ENCODE results near the gene DCANP1.

The DCANP1 gene

DNA sequence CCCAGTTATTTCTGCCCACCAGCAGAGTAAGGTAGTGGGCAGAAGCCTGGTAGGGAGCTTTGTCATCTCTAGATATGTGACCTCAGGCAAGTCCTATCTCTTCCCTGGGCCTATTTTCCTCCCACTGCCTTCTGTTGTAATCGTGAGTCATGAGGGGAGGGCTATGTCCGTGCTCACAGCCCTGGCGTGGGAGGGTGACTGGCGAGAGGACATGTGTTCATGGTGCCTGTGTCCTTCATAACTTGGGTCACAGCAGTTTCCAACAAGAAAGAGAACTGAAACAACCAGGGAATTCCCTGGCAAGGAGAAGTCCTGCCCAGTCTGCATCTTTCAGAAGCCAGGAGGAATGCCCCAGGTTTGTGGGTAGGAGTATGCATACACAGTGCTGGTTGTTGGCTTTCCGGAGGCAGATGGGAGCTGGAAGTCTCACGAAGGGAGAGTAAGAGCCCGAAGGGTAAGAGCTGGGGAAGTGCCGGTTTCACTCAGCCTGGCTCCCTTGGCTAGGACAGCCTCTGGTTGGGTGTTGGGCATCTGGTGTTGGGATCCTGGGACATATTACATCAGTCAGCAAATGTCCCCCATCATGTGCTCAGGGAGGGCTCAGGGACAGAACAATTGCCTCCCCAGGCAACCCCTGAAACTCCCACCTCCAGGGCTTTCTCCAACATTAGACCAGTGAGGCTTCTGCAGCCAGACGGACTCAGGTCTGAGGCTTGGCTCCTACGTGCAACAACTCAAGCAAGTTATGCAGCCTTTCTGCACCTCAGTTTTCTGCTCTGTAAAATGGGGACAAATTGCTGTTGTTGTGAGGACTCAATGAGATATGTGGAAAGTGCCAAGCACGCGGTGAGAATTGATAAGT, 9.3 kb upstream of the DCANP1 start:
- no peak for DNase-seq

DNA sequence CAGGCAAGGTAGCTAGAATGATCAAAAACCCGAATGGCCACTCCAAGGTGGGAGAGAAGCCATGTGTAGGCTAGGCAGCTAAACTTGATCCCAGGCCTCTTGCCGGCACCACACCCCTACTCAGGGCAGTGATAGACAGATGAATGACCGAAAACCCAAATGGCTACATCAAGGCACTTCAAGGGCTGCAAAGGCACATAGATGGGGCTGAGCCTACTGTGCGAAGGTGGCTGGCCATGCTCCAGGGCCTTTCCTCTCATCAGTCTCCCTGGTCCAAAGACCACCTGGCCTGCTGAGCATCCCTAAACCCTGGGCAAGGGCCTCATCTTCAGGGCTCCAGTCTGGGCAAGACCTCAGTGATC, 8.7 kb upstream of the DCANP1 start:
- no peak for DNase-seq

DNA sequence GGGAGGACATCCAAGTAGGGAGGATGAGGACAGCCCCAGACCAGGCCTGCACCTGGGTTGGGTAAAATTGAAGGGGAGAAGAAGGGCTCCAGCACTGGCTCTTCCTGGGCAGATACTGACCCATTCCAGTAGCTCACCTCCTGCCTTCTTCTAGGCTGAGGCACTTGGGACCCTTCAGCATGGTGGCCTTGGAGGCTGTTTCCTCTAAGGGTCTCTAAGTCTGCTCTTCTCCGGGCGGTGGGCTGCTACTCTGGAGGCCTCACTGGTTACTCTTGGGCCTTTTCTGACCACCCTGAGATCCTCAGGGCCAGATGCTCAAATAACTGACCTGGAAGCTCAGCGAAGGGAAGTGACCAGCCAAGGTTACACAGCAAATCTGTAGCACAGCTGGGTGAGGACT, 7.8 kb upstream of the DCANP1 start:
- no peak for DNase-seq

DNA sequence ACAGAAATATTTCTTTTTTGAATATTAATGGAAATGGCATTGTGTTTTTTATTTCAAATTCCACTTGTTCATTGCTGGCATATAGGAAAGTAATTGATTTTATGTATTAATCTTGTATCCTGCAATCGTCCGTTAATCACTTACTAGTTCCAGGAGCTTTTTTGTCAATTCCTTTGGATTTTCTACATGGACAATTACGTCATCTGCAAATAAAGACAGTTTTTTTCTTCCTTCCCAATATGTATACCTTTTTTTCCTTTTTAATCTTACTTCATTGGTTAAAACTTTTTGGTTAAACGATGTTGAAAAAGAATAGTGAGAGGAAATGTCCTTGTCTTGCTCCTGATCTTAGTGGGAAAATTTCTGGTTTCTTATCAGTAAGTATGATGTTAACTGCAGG, 6.5 kb upstream of the DCANP1 start:
- no peak for DNase-seq

DNA sequence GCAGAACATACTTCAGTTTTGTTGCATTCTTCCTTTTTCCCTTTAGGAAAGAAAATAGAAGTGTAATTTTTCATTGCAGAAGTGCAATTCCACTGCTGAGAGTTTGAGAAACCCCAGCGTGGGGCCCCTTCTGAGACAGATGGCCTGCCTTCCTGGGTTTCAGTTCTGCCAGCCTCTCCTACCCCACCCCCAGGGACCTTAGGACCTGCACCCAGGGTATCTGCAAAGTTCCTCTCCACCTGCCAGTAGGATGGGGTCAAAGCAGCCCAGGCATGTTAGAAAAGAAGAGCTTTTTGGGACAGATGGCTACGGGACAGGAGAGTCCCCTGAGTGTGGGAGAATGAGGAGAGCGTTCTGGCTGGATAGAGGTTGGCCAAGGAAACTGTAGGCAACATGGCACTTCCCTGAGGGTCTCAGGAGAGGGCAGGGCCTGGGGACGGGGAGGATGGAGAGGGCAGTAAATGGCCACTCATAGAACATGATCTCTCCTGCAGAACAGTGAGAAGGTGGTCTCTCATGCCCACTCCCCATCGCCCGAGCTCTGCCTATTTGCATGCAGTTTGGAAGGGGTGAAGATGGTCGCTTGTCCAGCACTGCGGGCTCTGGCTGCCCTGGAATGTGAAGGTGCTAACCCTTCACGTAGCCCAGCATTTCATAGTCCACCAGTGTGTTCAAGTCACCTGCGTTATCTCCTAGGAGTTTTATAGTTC, 5.3 kb upstream of the DCANP1 start, which contains the start of gene TIFAB:
TSS of gene TIFAB (minus strand) at position 31 of the 710 bp plus-strand sequence. CDS start 2,412 bp downstream, outside the sequence.
- DNase-seq = no peak

DNA sequence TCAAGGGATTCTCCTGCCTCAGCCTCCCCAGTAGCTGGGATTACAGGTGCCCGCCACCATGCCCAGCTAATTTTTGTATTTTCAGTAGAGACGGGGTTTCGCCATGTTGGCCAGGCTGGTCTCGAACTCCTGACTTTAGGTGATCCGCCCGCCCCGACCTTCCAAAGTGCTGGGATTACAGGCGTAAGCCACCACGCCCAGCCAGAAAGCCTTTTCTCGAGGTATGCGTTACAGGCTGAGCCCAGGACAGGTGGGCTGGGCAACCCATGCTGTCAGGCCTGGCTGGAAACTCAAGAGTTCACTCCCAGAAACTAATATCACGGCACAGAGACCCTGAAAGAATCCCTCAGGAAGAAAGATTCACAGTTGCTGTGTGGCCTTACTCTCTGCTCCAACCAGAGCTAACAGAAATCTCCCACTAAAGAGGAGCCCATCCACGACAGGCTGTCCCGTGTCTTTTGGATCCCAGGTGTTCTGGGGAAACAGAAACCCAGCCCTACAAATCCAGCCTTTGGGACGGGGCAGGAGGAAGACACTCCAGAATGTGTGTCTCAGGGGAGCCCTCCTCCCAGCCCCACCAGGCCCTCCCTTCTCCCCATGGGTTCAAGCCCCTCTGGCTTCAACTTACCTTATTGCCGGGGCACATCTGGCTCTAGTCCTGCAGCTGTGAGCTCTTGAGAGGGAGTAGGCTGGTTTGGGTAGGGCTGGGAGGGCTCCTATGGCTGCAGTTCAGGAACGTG, 4.6 kb upstream of the DCANP1 start:
- no peak for DNase-seq

DNA sequence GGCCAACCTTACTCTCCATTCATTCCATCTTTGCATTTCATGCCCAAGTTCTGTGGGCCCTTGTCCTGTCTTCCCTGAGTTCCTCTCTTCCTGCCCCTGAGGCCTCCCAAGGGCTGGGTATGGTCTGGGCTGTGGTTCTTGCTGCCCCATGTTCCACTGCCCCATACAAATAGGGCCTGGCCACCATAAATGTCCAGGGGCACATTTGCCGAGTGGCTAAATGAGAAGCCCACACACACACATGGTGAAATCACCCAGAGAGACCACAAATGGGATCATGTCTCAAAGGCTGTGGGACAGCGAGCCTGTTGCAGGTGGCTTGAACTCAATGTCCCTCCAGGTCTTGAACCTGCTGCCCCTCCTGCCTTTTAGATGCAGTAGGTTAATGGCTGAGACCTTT, 3.8 kb upstream of the DCANP1 start:
- no peak for DNase-seq

DNA sequence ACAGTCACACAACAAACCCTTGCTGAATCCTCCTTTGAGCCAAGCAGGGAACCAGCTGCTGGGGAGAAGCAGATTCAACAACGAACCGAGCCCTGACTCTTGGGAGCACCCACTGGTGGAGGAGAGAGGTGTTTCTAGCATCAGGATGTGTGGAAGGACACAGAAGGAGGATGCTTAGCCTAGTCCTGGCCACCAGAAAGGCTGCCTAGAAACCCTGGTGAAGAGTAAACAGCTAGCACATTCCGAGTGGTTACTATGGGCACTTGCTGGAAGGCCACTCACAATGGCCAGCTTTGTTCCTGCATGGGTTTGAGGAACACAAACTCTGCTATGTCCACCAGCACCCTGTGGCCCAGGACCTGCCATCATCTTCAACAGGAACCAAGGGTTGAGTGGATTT, 3.2 kb upstream of the DCANP1 start:
- DNase-seq = no peak

DNA sequence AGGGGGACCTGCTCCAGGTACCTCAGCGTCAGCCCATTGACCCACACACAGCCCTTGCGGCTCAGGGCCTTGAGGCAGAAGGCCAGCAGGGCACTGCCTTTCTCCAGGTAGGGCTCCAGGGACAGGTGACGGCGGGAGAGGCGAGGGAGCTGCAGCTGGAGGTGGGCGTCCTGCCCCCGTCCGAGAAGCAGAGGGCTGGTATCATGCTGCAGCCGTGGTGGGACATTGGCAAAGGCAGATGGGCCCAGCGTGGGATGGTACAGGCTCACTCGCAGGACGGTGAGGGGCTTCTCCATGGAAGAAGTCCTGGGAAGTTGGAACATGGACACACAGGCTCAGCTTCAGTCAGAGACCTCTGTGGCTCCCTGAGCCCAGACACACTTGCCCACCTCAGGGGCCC, 2.5 kb upstream of the DCANP1 start:
- DNase-seq = no peak

DNA sequence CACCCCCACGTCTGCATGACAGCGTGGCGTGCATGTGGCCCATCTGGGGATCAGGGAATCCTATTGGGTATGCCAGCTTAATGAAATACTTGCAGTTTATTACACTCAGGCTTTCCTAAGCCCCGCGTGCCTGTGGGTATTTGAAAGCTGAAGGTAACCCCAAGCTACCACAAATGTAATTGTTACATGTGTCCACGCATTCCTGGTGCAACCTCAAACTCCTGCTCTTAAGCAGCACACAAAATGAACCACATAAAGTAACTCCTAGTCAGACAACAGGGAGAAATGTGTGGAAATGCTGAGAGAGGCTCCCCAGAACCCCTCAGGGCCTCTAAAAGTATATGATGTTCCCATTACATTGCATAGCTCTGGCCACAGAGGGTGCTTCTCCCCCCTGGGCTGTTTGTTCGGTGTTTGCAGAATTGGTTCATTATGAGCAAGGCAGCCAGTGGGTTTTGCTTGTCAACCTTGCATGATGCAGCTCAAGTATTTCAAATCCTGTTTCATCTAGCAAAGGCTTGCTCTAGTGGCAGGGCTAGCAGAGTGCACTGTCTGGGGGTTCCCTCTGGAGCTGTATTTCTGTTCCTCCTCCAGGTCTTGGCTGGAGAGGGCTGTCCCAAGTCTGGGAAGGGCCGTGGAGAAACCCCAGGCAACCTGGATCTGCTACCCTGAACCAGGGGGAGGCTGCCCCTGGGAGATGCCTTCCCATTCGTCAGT, 1.8 kb upstream of the DCANP1 start:
- DNase-seq = no peak

DNA sequence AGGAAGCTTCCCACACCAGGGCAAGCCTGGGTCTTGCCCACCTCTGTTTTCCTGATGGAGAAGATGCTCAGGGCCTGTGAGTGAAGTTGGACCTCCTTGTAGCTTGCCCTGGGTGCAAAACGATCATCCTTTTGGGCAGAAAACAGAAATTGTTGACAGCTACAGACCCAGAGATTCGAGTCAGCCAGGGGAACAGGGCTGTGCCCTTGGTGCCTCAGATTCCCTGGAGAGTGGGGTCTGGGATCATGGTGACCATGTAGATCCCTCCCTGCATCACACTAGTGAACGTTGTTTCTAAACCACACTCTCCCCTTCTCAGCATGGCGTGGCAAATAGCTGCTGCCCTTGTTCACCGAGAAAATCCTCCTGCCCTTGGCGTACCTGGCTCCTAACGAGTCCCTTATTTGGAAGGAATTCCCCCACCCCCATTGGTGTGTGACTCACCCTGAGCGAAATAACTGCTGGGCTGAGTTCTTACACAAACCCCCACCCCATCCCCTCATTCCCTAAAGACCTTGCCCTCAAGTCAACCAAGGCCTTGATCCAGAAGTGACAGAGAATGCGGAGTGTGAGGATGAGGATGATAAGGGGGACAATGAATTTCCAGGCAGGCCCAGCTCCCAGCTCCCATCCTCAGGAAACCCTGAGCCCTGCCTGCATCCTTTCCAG, 1.1 kb upstream of the DCANP1 start:
- DNase-seq = no peak

DNA sequence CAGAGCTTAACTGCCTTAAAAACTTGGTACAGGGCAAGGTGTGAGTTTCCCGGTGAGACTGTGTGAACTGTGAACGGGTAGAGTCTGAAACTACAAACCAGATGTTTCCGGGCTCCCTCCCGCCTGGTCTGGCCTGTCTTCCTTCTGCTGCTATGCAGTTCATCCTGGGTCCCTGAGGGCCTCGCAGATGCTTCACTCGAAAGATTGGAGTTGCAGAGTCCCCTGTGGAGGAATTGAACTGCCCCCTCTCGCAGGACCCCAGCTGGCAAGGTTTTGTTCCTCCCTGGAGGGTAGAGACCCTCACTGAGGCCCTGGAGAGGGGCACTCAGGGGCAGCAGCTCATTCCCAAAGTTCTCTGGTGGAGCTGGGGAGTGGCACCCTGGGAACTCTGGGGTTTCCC, 533 bp downstream of the DCANP1 start:
- no peak for DNase-seq

DNA sequence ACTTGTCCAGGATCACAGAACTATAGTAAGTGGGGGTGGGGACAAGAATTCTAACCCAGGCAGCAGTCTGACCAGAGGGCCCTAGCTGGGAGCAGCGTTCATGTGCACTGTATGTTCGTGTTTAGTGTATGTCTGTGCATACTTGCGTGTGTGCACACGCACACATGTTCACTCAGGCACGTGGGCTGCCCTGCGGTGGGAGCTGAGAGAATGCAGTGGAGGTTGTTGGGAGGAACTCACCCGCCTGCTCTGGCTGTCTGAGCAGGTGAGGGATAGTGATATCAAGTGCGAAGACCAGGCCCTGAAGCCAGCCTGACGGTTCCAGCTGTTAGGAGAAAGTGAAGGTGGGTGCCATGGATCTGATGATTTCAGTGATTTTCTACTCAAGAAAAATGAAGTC, 942 bp downstream of the DCANP1 start:
- no peak for DNase-seq

DNA sequence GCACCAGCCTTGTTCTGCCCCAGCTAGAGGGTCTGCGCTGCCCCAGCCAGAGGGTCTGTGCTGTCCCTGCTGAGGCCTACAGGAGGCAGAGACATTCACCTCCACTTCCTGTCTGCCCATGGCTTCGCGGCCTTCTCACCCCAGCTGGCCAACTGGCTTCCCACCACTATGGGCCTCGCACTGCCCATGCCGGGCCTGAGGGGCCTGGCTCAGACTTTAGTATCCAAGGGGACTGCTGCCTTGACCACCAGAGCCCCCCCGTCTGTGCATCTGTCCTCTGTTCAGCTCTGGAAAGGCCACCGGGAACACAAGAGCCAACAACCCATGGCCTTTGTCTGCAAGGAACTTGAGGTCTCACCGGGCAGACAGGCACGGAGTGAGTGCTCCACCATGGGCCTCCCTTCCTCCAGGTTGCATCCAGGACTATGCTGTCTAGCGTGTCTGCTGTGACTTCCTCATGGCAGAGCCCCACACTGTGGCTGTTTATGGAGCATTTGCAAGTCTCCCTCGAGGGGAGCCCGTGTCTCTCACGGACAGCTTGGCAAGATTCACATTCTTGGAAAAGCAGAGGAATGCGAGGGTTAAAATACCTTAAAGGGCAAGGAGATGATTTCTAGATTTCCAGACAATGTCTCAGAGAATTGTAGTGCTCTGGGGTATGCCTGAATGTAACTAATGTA, 1.7 kb downstream of the DCANP1 start:
- DNase-seq = no peak

DNA sequence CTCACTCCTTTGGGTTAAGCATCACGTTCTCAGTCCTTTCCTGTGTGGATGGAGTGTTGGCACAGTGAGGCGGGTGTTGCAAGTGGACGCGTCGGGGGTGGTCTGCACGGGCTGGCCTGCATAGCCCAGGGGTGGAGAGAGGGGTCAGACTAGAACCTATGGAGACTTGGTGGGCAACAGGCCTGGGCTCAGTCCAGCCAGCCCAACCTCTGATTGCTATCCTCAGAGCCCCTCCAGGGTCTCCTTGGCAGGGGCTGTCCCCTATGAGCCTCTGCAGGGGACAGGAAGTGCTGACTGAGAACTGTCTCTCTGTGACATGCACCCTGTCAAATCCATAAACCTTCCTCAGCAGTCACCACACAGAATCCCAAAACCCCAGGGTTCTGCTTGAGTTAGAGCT, 2.3 kb downstream of the DCANP1 start:
- no peak for DNase-seq

DNA sequence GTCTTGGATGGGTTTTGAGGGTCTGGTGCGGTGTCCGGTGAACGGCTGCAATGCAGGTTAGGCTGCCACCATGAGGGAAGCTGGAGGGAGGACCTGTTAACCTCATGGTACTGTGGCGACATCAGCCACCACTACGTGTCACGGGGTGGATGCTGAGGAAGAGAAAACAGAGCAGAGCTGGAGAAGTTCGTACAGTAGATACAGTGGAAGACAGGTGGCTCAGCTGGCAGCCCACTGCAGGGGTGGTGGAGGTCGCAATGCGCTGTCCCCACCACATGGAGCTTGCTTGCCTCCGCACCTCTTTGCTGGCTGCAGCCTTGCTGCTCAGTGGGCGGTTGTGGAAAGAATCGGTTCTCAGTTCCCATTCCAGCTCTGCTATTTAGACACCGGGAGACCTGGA, 2.8 kb downstream of the DCANP1 start:
- no peak for DNase-seq

DNA sequence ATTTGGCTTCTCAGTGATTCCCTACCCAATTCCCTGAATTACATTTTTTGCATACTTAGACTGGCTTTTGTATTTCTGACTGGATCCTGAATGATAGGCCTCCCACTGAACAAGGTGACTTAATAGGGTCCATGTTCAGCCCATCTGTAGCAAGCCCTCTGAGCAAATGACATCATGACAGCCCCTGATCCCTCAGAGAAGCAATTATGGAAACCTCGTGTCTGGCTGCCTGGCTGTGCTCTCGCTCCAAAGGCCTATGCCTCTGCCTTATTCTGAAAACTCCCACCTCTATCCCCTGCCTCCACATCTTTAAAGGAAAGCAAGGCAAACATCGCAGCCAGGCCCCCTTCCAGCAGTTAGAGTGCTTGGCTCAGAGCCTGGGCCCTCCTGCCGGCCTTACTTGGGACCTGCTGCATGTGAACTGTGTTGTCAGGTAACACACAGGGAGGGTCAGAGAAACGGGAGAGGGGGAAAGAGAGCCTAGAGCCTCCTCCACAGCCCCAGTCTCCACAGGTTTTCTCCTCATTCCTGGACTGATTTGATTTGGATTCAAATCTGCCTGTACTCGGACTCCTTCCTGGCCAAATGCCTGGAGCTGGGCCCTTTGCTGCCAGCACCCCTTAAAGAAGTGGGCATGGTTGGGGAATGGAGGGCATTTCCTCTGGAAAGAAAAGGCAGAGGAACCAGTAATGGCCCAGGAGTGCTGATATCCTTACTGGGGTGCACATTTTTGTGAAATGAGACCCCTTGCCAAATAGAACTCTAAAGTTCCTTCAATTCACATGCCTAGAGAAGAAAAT, 3.8 kb downstream of the DCANP1 start:
- no peak for DNase-seq

DNA sequence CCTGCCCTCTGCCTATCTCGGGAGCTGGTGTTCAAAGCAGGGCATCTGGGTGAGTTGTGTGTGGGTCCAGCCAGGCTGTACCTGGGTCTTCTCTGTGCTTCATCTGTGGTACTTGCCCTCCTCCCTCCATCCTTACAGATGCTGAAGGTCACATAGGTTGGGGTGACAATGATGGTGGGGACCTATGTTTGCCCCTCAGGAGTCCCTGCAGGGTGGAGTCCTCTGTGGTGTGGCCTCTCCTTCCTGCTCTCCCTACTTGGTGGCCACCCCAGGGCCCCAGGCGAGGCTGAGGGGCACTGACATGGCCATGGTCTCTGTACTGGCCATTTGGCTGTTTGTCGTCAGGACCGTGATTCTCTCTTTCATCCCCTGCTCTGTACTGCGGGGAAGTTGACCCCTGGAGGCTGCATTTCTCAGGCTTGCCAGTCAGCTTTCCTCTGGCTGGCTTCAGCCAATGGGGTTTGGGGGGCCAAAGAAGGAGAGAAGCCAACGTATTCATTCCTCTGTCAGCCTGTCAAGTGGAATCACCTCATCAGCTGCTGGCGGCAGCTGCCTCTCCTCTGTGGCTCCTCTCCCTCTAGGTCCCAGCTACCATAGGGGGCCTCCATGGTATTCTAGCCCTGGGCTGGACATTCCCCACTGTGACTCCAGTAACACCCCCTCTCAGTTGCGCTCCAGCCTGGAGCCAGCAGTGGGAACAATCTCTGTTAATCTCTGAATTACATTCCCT, 4.6 kb downstream of the DCANP1 start:
- DNase-seq = no peak

DNA sequence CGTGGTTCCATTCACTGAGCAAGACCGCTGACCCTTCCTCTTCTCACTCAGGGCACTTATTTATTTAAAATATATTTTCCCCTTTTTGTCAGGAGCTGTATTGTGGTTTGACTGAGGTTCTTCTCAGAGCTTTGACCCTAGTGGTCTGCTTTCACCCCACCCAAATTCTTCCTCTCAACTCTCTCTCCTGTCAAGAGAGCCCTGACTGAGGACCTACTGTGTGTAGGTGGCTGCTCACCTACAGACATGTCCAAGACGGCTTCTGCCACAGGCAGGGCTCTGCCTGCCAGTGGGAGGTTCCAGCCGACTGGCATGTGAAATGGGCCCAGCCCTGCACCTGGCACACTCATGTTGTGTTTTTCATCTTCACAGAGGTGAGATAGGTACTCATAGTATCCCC, 5.2 kb downstream of the DCANP1 start:
- DNase-seq = no peak

DNA sequence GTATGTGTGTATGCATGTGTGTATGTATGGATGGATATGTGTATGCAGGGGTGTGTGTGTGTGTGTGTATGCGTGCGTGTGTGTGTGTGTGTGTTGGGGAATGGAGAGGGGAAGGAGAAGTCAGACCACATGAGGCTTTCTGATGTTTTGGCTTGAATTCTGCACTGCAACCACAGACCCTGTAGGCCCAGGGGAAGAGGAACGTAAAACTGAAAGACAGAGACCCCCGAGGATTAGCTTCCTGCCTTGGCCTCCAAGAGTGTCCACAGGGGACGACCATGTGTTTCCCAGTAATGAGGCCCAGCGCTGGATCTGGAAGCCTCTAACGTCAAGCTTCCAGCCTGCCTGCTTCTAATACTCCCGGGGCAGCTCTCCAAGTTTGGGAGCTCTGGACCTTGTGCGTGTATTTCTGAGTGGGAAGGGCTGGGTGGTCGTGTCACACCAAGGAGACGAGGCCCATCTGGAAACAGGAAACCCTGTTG, 5.8 kb downstream of the DCANP1 start:
- no peak for DNase-seq

Data from SHP77 (cell line).